HuH-7 (cell line): Measurements from ENCODE around the gene KCND3.

Experiments
- DNase-seq: peaks from one replicate; pipeline ENCODE4 v3.0.0; 2011; ENCODE audit warnings: low spot score

Gene KCND3

DNA sequence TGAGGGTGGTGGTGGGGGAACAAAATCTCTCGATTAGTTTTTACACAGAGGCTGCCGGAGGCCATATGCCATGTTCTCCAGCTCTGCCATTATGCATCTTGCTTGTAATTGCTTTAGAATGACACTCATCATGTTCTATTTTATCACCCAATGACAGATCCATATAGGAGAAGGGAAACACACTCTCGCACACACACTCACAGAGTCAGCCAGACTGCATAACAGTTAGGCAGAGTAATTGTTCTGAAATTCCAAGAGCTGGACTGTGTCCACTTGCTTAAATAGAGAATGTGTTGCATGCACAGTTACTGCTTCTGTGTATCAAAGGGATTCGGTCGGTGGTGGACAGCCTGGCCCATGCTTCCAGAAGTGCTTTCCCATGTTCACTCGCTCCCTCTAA, 30.6 kb downstream of the KCND3 start:
- DNase-seq = no peak

DNA sequence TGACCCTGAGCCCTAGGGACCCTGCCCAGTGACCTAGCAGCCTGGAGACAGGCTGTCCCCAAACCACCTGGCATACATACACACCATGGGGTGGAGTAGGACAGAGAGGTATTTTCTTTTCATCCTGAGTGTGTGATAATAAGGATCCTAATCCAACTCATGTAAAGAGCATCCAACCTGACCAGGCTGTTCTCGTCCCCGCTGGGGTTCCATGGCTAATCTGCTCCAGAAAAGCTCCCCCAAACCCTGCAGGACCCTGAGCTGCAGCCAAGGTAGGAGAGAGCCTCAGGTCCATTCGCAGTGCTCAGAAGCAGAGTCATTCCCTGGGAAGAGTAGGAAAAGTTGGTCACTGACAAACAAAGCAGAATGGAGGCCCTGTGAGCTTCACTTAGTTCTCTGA, 31.4 kb downstream of the KCND3 start:
- no peak for DNase-seq

DNA sequence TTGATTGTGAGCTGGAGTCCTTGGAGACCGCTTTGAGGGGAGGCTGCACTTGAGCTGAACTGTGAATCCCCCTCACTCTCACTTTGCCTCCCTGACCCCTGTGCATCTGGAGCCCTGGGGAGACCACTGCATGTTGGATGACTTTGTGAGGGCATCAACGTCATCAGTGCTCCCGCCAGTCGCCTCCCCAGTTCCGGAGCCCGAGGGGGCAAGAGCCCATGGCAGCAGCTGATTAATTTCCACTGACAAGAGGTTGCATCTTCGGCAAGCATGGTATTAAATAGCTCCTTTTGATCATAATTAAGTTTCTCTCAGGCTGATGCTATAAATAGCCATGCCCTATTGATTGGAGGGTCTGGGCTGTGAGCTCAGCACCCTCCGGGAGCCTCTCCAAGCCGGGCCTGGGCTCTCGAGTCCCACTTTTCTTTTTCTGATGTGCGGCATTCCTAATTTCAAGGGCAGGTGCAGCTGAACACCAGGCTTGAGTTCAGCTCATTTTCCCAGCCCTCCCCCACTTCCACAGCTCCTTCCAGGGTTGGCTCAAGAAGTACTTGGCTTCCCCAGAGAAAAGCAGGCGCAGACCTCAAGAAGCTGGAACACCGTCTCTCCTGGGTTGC, 33.2 kb downstream of the KCND3 start:
- no peak for DNase-seq

DNA sequence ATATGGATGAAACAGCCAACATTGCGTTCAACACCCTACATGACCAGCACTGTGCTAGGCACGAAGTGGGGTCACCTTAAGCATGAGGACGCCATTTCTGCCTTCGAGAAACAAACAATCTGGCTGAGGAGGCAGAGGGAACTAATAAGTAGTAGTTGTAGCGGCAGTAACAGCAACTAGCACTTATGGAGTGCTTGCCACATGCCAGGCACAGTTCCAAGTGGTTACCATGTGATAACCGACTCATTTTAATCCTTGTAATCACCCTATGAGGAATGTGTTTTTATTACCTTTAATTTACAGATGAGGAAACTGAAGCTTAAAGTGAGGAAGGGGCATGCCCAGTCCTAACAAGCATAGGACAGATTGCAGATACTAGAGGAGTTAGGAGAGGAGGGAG, 33.7 kb downstream of the KCND3 start:
- DNase-seq = no peak

DNA sequence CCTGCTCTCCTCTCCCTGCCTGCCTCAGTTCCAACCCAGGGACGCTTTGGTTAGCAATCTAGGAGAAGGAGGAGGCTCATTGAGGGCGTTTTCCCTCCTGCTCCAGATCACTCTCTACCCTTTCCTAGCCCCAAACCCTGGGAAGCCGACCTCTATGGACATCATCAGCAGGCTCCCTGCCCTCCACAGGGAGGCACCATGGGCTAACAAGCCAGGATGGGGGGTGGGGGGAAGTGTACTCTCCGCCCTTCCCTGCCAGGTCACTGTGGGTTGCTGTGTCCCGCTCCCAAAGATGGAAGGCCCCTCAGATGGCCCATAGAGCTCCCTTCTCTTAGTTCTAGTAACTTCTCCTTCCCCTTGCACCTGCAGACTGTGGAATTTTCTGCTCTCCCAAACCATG, 35.7 kb downstream of the KCND3 start:
- DNase-seq = no peak

DNA sequence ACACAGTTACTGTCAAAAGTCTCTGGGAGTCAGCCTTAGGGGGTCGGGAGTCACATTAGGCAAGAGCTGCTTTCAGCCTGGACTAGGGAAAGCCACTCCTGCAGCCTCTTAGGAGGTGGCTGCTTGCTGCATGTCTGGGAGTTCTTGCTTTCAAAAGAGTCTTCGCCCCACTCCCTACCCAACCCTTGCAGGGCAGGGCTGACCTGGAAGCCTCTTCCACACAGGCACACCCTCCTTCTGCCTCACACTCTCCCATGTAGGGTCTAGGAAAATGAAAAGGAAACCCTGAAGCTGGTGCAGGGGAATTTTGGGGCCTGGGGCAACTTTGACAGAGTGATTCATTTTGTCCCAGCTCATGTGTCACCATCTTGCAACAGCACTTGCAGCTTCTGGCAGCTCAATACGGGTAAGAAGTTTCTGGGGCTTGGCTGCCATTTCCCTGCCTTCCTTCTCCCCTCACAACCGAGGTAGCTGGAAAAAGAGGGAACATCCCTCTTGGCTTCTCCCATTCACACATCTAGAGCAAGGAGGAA, 37.3 kb downstream of the KCND3 start:
- no peak for DNase-seq

DNA sequence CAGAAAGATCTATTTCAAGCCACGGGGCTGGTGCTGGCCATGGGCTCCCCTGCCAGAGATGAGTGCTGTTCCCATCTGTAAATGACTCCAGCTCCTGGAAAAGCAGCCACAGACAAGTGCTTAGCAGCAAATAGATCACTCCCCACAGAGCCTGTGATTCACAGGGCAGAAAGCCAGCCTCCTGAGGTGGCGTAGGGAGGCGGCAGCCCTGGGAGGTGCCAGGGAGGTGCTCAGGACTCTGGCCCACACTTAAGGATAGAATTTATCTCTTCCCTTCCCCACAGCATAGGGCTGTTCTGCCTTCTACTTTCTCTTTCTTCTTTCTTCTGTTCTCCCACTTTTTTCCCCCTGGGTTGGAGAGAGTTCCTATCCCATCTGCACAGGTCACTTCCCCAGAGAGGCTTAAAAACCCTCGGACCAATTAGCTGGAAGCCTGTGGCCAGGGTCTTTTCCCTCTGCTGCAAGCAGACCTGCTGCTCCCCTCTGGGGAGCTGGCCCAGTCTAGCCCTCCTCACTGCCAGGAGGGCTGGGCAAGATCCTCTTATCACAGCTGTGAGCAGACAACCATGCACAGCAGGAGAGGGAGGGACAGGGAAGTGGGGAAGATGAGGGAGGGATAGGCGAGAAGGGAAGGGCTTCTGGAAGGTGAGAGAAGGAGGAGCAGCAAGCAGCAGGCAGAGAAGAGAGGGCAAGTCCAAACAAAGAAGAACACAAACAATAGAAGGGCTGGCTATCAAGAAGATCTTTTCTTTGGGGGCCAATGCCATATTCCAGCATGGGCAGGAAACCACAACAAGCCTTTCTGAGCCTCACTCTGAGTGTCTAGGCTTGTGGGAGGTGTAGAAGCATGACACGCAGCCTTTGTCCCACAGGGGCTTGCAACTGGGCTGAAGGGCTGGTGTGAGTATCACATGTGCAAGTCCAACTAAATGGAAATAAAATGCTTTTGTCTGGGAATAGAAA, 41.0 kb downstream of the KCND3 start:
- no peak for DNase-seq

DNA sequence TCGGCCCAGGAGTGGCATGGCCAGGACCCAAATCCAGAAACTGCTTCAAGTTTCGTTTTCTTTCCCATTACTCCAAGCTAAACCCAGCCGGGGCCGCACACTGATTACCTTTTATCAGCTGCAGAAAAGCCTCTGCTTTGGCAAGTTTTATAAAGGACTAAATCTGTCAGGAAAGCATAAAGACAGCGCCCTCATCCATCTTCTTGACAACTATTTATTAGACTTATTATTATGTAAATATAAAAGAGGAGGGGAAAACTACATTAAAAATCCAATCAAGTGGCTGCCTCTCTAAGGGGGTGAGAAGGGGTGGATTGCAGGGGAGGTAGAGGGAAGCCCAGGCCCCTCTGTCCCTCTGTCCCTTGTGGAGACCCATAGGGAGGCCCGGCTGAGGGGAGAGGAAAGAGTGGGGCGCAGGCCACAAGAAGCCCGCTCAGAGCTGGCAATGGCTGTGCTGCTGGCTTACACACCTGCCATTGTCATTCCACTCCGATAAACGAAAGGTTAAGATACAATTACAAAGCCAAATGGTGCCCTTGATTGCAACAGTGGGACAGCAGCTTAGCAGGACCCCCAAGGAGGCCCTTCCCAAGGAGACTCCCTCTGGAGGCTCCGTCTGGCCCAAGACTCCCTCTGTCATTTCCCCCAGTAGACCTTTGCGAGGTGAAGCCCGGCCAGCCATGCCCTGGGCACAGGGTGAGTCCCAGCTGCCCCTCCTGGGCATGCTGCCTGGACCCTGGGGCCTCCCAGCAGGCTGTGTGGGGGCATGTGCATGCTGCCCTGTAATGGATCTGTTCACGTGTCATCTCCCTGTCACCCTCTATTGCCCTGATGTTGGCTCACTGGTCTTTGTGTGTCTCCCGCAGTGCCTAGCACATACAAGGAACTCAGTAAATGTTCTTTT, 45.4 kb downstream of the KCND3 start:
- no peak for DNase-seq

DNA sequence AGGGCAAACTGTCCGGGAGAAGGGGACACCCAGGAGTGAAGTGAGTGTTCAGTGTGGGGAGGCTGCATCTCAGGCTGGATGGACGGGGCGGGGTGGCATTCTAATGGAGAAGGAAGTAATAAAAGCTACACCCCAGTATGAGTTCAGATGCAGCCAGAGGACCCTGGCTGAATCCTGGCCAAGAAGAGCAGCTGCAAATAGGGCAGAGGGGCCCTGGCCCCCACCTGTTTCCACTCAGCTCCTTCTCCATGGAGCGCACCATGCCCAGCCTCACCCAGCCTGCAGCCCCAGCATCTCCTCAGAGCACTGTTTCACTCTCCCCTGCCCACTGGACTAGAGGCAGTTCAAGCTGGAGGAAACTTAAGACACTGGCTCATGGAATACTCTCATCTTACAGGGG, 46.4 kb downstream of the KCND3 start:
- no peak for DNase-seq

DNA sequence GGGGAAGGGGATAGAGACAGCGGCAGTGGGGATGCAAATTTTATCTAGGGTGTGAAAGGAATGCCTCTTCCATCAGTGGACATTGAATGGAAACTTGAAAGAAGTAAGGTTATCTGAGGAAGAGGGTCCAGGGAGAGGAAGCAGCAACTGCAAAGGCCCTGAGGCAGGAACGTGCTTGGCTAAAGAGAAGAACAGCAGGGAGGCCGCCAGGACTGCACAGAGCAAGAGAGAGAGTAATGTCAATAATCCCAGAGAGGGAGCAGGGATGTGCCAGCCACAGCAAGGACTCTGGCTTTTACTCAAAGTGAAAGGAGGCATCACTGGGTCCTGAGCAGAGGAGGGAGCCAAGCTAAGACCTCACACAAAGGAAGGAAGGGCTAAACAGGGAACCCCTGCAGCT, 50.9 kb downstream of the KCND3 start:
- no peak for DNase-seq

DNA sequence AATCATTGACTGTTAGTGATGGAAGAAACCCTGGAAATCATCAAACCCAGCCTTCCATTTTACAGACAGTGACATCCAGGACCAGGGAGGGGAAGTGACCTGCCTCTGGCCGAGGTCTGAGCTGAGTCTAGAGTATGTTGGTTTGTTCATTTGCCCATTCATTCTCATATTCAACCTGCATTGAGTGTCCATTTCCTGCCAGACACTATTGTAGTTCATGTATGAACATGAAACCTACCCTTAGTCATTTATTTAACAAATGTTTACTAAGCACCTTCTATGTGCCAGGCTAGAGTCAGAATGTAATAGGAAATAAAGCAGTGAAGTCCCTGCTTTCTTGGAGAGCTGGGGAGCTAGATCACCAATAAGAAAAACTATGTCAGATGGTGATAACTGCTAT, 51.3 kb downstream of the KCND3 start:
- DNase-seq = no peak

DNA sequence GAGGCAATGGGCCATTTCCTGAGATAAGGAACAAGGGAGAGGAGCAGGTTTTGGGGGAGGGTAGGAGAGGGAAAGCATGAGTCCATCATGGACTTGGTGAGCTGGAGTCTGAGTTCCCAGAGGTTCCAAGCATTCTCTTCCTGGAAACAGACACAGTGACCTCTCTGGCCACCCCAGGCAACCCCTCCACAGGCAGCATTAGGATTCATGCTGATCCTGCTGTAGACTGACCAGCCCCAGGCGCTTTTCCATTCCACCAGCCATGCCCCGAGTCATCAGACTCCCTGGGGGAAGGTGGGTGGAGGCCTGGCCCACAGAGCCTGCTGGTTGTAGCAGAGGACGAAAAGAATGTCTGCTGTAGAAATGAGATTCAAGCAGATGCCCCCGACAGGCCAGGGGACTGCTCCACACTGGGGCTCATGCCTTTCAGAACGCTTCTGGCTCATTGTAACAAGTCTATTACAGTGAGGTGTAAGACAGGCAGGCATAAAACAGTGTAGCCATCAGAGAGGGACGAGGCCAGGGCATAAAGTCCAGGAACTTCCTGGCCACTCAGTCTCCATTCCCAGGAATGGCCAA, 52.2 kb downstream of the KCND3 start:
- DNase-seq = no peak

DNA sequence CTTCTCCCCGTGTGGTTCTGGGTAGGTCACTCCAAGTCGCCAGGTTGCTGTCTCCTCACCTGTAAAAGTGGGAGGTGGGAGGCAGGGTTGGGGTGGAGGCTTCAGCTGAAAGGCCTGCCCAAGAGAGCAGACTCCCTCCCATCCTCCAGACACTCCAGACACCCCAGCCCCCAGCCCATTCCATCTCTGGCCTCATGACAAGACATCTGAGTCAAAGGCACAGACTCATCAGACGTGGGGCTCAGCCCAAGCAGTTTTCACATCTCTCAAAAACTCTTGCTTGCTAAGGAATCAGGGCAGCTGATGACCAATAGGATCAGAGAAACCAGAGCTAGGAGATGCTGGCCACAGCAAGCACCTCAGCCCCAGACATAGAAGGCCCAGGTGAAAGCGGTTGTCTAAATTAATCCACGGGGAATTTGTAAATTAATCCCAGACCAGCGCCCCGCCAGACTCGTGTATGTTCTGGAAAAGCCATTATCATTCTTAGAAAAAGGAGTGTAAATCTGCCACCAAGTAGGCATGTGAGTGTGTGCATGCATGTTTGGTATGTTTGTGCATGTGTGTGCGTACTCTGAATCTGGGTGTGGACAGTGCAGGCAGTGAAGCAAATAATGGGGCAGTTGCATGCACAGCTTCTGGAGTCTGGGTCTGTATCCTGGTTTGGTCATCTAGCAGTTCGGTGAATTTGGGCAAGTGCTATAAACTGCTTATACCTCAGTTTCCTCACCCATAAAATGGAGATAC, 55.2 kb downstream of the KCND3 start:
- DNase-seq = no peak

DNA sequence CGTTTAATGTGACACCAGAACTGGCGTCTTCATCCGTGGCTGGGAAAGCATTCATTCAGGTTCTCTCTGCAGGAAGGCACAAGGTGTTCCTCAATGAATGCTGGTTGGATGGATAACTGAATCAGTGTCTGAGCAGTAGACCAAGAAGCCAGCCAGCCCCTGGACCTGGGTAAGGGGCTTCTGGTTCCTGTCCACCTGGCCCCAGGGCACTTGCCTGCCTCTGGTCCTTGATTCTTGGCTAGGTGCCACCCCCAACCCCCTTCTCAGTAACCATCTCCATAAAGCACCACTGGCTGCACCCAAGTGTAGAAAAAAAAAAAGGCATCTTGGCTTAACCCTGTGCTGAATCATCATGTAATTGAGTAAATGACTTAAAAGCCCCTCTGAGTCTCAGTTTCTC, 59.1 kb downstream of the KCND3 start:
- no peak for DNase-seq

DNA sequence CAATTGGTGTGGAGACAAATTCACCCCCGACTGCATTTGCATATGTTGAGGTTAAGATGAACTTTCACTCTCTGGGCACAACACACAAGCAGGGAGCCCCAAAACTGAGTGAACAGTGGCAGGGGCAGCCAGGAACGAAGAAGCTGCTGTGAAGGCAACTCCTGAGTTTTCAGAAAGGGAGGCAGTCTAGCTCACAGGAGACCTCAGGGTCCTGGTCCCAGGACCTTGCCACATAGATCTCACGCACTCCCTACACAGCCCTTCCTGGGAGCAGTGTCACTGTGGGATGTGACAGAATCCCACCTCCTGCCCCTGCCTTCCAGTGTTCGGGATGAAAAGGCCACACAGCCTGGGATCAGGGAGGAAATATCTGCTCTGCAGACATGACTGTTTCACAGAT, 60.9 kb downstream of the KCND3 start:
- no peak for DNase-seq

DNA sequence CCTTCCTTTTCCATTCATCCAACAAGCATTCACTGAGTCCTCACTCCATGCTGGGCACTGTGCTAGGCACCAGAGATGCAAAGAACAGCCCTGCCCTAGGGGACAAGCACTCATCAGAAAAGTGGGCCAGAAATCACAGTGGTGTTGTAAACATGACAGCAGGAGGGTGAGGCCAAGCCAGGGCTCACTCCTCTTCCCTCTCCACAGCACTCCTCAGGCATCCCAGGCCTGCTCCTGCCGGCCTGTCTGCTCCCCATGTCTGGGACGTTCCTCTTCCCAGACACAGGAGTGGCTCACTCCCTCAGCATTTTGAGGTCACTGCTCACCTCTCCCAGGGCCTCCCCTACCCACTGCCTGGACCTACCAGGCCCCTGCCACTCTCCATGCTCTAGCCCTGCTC, 61.8 kb downstream of the KCND3 start:
- no peak for DNase-seq

DNA sequence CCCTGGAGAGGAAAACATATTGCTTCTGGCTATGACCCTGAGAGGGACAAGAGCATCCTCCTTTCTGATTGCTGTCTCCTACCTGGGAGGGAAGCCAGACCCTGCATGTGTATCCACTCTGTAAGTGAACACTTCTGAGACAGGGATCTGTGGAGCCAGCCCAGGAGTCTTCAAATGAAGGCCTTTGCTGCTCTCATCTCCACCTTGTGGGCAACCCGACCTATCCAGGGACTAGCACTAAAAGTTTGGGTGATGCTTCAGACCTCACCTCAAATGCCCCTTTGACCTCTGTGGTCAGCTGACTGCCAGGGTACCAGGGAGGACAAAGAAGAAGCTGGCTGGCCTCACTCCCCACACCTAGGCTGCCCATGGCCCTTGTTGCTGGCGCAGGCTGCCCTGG, 64.7 kb downstream of the KCND3 start:
- DNase-seq = no peak

DNA sequence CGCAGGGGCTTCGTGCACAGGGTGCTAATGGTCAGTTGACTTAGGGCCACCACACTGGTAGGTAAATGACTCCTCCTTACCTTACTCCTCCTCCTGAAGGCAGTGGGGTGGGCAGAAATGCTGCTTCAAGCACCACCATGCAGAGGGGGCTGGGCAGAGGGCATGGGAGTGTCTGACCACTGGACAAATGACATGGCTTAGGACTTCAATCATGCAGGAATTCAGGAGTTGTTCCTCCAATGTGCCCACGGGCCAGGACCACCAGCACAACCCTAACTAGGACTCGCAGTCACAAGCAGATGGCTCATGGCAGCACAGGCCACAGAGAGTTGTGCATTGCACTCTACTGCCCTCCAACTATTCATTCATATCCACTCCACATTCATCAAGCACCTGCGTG, 65.7 kb downstream of the KCND3 start:
- no peak for DNase-seq

DNA sequence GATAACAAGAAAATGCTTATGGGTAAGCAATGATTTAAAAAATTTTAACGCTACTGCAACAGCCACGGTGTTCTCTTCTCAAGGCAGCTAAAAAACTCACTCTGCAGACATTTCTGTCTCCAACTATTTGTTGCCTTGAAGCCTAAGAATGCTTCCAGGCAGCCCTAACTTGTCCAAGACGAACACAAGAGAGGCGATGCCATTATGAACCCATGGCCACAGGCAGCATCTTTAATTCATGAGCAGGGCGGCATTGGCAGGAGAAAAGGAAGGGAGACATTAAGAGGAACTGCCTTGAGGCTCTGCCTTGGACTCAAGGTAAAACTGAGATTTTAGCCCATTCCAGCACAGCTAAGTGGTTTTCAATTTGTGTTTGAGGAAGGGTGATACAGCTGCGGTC, 67.5 kb downstream of the KCND3 start:
- DNase-seq = no peak

DNA sequence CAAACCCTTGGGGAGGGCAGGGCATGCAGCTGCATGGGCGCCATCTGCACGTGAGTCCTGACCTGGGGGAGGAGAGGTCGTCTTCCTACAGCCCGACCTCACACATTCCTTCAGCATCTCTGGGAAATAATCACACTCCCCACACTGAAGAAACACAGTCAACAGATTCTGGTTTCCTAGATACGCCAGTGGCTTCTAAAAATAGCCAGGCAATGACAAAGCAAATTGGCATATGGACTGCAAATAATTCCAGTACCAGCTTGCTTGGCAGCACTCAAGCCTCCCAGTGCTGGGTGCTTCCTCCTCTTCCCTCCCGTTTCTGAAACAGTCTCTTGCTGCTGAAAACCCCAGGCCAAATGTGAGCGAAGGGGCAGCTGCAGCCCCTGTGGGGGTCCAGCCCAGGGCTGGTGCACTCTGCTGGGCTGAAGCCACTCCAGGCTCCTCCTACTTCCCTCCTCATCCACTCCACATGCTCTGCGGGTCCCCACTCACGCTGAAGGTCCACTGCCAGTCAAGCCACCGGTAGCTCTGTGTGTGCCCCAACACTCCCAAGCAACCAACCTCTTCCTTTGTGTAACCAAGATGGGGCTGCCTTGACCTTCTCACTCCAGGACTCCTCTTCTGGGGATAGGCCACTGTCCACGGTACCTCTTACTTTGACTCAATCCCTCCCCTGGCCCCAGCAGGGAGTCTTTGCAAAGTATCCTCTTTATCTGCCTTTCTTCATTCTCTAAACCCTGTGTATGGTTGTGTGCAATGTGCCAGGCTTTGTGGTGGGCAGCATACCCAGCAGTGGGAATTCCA, 69.0 kb downstream of the KCND3 start:
- DNase-seq = no peak
